Measurements from ENCODE around the gene KIFC3.
"Not testable (repeated sequence)": the region's sequence is repeated elsewhere in the genome, so short reads cannot be mapped to it uniquely, and the experiment has no call there.

Gene KIFC3

DNA sequence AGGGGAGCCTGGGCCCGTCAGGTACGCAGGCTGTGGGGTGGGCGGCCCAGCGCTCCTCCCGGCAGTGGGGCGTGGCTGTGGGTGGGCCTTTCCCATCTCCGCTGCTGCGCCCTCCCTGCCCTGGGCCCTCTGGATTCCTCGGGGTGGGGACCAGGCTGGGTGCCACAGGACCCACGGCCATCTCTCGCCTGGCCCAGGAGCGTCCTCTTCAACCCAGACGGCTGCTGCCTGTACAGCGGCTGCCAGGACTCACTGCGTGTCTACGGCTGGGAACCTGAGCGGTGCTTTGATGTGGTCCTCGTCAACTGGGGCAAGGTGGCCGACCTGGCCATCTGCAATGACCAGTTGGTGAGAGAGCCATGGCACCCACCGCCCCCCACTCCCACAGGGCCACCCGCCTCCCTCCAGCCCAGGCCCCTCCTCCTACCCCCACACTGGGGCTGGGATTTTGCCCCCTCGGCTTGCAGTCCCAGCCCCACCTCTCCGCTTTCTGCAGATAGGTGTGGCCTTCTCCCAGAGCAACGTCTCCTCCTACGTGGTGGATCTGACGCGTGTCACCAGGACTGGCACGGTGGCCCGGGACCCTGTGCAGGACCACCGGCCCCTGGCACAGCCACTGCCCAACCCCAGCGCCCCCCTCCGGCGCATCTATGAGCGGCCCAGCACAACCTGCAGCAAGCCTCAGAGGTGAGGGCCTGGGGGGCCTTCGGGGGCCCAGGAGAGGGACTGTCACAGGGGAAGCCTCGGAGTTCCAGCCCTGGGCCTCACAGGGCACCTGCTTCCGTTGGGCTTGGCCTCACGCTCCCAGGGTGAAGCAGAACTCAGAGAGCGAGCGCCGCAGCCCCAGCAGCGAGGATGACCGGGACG, 49.5 kb downstream of the KIFC3 start:
- DNase-seq (ENCODE audit: low spot score), result no peak

DNA sequence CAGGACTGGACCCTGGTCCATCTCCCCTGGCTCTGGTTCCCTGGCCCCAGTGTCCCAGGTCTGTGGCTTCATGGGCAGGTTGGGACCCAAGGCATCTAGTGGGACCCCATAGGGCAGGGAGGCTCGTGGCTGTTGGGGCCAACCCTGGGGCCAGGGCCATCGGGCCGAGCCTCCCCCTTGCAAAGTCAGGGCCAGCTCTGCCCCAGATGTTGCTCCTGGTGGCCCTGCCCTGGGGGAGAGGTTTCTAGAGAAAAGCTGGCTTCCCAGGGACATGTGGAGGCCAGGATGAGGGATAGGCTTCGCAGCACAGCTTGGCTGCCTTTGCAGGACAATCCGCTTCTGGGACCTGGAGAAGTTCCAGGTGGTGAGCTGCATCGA, 50.1 kb downstream of the KIFC3 start:
- no peak for DNase-seq (ENCODE audit: low spot score)

DNA sequence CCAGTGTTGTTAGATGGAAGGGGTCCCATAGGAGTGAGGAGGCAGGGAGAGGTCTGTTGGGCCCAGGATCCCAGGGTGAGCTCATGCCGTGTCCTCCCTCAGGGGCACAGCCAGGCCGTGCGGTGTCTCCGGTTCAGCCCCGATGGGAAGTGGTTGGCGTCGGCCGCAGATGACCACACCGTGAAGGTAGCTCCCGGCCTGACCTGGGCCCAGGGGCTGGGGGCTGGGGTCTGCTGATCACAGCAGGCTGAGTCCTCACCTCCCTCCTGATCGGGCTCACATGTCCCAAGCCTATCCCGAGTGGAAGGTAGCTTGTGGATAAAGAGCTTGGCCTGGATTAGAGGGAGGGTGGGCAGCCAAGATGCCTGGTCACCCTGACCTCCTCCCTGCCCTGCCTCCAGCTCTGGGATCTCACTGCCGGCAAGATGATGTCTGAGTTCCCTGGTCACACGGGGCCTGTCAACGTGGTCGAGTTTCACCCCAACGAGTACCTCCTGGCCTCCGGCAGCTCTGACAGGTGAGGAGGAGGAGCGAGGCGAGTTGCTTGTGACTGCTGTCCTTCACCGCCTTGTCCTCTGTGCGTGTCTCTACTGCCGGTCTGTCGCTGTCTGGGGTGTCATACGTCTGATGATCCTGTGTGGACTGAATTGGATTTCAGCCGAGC, 50.6 kb downstream of the KIFC3 start:
- no peak for DNase-seq (ENCODE audit: low spot score)

DNA sequence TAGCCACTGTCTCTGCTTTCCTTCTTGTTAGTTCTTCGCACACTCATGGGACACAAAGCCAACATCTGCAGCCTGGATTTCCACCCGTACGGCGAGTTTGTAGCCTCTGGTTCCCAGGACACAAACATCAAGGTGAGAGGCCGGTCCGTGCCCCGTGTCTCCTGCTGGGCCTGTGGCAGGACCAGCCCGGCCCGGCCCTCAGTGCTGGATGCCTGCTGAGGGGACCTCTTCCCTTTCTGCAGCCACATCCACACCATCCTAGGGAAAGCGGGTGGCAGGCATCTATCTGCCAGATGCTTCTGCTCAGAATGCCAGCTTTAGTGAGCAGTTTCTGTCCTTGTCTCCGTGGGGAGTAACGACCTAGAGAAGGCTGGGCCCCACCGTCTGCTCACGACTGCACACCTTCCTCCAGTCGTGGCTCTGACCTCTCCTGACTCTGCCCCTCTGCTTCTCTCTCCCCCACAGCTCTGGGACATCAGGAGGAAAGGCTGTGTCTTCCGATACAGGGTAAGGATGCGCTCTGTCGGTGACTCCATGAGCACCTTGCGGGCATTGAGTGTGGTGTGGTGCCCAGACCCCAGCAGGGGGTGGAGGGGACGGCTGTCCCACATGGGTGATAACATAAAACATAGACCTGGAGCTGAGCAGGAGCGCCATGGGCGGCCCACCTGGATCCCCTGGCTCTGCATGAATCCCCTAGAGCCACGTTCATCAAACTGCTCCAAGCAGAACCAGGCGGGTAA, 51.3 kb downstream of the KIFC3 start:
- DNase-seq (ENCODE audit: low spot score), result no peak

DNA sequence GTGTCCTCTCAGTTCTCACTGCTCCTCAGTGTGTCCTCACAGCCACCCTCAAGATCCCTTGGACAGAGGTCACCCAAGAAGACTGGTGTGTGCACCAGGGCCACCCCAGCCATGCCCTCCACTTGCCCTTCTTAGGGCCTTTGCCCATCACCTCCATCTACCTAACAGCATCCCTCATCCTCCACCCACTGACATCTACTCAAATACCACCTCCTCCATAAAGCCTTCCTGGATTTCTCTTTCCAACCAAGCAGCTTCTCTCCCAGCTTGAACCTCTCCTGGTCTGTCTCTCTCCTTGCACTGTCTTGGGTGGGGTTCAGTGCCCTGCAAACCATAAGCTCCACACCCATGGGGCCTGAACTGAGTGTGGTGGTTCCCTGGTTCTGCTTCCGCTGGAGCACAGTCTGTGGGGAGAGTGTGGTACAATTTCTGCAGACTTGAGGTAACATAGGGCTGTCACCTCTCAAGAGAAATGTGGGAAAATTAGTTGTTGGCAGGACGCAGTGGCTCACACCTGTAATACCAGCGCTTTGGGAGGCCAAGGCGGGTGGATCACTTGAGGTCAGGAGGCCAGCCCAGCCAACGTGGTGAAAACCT, 52.3 kb downstream of the KIFC3 start:
- no peak for DNase-seq (ENCODE audit: low spot score)

DNA sequence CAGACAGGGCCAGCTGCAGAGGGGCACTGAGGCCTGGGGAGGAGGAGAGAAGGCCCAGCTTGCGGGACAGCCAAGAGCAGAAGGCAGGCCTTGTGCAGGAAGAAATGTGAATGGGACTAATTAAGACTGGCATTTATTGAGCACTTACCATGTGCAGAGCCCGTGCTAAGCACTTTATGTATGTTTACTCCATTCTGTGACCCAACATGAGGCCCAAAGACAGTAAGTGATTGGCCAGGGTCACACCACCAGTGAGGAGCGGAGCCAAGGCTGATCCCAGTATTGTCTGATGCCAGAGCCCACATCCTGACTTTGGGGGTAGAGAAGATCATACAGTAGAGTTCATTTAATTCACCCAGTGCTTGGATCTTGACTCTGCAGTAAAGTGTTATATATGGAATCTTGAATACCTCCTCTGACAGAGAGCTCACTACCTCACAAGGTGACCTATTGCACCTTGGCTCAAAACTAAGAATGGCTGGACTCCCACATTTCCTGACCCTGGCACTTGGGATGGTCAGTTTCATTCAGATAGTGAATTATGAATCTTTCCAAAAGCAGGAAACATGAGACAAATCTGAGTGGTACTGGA, 53.1 kb downstream of the KIFC3 start:
- no peak for DNase-seq (ENCODE audit: low spot score)

DNA sequence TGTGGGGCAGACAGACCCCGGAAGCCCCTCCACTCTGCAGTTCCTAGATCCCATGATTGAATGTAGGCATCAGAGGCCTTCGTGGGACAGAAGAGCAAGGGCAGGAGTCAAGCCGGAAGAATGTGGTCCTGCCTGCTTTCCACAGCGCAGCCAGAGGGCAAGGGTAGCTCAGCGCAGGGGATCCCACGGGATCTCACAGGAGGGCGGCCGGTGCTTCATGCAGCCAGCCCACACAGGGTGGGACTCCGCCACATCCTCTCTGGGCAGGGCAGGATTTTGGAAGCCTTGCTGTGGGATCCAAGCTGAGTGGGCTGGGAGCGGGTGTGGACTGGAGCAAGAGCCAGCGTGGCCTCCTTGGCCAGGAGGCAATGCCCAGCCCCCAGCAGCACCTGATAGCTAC, 53.7 kb downstream of the KIFC3 start:
- no peak for DNase-seq (ENCODE audit: low spot score)

DNA sequence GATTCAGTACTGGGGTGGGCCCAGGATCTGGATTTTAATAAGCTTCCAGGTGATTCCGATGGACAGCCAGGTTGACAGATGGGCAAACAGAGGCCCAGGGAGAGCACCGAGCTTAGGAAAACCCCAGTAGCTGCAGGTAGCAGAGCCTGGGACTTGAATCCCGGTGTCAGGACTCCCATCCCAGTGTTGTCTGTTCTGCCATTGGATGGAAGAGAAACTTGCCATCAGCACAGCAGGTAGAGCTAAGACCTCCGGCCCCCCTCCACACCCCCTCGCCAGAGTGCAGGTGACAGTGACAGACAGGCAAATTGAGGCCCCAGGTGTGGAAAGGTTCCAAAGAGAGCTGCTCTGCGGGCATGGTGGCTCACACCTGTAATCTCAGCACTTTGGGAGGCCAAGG, 54.3 kb downstream of the KIFC3 start:
- no peak for DNase-seq (ENCODE audit: low spot score)

DNA sequence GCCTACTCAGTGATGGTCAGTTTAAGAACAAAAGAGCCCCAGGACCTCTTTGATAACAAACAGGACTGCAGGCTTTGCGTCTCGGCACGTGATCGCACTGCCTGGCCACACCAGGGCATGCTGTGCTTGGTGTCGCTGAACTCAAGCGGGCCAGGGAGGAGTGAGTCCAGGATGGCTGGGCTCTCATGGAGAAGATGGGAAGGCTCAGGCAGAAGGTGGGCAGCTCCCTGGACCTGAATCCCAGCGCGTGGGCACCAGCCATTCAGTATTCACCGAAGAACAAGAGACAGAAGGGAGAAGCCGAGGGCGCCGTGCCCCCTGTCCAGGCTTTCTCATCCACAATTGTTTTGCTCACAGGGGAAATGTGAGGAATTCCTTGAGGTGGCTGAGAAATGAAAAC, 54.8 kb downstream of the KIFC3 start:
- no peak for DNase-seq (ENCODE audit: low spot score)

DNA sequence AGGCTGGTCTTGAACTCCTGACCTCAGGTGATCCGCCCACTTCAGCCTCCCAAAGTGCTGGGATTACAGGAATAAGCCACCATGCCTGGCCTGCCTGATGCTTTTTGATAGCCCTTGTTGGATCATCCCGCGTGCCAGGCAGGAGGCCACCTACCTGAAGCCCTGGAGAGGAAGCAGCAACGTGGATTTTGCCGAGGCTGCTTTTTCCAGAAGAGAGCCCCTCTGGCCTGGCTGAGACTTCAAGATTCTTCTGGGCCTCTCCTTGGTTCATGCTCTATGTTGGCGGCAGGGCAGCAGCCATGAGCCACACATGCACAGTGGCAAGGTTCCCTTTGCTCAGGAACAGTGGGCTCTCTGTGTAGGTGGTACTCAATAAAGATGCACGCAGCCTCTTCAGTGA, 55.2 kb downstream of the KIFC3 start:
- DNase-seq (ENCODE audit: low spot score), result no peak

DNA sequence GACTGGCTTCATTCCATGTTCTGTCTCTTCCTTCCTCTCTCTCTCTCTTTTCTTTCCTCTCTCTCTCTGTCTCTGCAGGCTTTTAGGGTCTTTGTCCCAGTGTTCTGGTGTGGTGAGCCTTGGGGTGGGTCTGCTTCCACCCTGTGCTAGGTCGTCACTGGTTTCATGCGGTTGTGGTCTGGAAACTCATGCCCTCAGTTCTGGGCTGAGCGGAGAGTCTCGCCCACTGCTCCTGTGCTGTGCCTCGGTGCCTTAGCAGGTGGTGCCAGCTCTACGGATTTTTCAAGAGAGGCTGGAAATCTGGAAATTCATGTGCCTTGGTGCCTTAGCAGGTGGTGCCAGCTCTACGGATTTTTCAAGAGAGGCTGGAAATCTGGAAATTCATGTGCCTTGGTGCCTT, 56.0 kb downstream of the KIFC3 start:
- DNase-seq (ENCODE audit: low spot score), result not testable (repeated sequence)

DNA sequence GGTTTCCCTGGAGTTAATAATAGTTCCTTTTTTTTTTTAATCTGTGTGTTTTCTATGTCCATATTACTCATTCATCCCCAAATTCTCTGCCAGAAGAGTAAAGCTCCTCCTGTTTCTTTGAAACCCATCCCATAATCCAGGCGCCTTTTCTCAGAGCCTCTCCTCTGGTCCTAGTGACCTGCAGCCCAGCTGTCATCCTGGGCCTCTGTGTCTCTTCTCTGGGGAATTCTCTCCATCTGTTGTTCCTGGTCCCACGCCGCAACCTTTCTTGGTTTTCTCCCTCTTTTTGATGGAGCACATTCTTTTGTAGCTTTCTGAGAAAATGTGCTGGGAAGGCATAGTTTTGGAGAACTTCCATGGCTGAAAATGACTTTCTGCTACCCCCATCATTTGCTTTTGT, 56.5 kb downstream of the KIFC3 start:
- no peak for DNase-seq (ENCODE audit: low spot score)

DNA sequence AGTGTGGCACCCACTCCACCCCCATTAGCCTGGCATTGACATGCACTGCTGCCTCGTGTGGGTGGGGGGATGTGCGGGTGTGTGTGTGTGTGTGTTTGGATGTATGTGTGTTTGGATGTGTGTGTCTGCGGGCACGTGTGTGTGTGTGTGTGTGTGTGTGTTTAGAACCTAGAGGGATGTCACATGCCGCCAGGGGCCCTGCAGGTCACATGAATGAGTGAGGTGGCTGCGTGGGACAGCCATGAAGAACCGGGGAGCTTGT, 57.7 kb downstream of the KIFC3 start:
- DNase-seq (ENCODE audit: low spot score), result no peak

DNA sequence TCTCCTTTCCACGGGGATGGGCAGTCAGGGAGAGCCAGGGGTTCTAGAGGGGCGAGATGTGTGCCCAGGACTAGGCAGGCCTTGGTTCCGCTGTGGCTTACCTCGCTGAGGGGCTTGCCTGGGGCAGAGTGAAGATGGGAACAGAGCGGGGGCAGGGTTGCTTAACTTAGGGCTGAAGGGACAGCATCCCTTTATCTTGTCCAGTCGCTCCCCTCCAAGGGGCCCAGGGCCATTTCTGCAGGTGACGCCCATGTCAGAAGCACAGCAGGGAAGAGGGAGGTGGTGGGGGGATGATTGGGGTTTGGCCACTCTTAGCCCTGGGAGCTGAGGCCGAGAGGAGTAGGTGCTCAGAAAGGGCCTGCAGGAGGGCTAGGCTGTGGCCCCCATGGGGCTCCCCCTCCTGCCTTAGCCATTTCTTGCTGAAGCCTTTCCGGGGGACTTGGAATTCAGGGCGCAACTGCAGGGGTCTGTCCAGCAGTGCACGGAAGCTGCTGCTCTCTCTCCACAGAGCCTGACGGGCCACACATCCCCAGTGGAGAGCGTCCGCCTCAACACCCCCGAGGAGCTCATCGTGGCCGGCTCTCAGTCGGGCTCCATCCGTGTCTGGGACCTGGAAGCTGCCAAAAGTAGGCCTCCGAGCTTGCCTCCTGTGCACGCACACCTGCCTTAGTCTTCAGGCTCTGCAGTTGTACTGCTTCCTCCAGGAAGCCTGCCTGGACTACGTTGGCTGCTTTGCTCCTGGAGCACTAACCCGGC, 58.2 kb downstream of the KIFC3 start:
- no peak for DNase-seq (ENCODE audit: low spot score)

DNA sequence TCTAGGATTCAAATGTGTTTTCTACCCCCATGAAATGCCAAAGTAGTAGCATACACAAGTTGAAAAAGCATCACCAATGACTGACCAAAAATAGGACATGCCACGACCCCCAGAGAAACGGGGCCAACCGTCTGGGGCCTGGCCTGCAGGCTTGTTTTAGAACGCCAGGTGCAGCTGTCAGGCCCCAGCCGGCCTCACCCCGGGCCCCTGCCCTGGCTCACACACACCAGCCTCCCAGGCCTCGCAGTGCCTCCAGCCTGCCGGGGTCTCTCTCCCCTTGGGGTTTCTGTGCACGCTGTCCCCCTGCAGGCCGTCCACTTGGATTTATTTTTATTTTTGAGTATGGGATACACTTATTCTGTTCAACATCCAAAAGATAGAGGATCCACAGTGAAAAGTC, 58.8 kb downstream of the KIFC3 start:
- no peak for DNase-seq (ENCODE audit: low spot score)

DNA sequence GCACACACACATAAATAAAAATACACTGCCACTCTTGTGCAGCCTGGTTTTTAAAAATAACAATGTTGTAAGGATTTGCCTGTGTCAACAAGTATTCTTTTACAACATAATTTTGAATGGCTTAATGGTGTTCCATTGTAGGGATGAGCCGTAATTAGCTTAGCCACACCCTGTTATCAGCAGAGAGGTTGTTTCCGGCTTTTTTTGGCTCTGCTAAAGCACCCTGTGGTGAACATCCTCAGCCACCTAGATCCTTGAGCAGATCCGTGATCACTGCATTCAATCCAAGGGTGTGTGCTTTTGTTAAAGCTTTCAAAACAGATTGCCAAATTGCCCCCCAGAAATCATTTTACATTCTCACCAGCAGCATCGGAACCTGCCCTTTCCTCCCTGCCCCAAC, 59.7 kb downstream of the KIFC3 start:
- no peak for DNase-seq (ENCODE audit: low spot score)

DNA sequence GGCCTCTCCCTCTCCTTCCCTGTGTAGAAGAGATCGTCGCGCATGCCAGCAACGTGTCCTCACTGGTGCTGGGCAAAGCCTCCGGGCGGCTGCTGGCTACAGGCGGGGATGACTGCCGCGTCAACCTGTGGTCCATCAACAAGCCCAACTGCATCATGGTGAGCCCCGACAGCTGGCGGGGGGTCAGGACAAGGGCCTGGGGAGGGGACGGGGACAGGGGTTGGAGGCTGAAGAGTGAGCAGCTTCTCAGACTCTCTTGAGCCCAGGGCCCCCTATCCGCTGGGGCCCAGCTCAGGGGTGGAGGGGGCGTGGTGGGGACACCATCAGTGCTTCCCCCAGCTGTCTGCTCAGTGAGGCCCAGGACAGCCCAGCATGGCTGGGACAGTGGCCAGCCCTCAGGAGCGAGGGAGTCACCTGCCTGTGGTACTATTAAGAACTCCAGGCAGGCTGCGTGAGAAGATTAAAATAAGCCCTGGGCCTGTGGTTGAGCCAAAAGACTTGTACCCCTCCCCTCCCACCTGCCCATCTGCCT, 60.6 kb downstream of the KIFC3 start:
- no peak for DNase-seq (ENCODE audit: low spot score)

DNA sequence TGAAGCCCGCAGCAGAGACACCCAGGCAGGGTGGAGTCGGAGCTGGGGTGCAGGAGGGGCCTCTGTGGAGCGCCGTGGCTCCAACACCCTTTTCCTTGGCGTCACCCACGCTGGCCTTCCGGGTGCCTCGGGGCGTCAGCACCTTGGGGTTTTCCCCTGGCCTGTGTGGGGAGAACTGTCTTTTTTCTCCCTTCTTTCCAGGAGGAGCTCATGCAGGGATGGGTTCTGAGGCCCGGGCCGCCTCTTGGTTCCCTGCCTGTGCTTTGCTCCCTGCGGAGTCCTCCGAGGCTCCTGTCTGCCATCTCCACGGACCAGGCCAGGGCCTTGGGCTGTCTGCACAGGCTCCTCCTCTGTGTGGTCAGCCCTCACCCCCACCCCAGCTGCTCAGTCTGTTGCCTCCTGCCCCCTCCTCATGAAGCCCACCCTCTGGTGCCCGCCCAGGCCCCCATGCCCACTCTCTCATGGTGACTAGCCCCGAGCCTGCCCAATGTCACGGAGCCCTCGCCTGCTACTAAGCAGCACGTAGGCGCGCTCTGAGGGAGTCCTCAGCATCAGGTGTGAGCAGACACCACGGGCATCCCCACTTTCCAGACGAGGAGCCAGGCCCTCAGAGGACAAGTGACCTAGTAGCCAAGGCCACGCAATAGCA, 61.7 kb downstream of the KIFC3 start:
- no peak for DNase-seq (ENCODE audit: low spot score)

DNA sequence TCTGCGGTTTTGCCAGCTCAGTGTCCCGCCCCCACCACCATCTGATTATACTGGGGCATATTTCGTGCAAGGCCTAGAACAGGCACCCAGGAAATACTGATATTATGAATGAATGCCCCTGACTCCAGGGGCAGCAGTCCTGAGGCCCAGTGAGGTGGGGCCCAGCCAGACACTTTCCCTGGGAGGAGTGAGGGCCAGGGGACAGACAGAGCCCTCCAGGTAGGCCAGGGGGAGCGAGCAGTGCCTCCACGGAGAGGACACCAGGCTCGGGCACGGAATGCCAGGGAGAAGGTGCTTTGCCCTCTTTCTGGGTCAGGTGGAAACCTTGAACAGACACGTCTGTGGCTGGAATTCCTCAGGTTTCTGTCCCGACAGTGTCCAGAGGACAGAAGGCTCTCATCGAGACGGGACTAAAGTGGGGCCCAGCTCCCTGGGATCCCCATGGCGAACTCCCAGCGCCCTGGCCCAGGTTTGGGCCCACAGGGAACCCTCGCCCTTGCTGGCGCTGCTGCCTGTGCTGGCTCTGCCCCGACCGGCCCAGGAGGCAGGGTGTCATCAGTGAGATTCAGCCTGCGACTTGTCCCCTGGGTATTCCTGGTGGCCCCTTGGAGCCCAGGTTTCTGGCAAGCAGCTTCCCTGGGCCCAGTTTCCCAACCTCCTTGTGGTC, 62.4 kb downstream of the KIFC3 start:
- no peak for DNase-seq (ENCODE audit: low spot score)

DNA sequence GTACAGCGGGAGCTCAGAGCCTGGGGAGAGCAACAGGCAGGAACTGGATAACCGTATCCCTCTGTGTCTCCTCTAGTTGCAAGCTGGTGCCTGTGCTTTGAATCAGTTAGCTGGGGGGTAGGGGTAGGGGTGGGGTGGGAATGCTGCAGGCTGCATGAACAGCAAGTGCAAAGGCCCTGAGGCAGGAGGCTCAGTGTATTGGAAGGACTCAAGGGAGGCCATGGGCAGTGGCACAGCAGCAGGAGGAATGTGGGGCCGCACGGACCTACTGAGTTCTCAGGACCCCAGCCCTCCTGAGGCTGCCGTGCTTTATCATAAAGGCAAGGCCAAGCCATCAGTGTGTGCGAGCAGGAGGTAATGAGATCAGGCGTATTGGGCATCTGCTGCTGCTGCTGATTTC, 63.4 kb downstream of the KIFC3 start:
- no peak for DNase-seq (ENCODE audit: low spot score)

All from HuH-7 (cell line).